GM13977 (cell line): ENCODE data around the gene HPS5.
"Not testable (repeated sequence)": the region's sequence is repeated elsewhere in the genome, so short reads cannot be mapped to it uniquely, and the experiment has no call there.

Experiments
- DNase-seq: peaks from one replicate; pipeline ENCODE4 v3.0.0; 2012; ENCODE audit warnings: low spot score
- CTCF ChIP-seq: IDR thresholded peaks from 2 replicates; pipeline ENCODE4 v1.5.1; 2012; ENCODE audit warnings: mild to moderate bottlenecking, control low read depth; ENCODE audit not compliant: insufficient read depth; ENCODE audit errors: extremely low read depth, missing control alignments
- in situ Hi-C: fragments of 300-500 bp; cut with MboI; formaldehyde crosslinking; loops from one replicate; pipeline ENCODE4 v1.12.0; 2022; ENCODE audit warnings: low sequenced_read_pairs, low pct_unique_long_range_greater_than_20kb, mixed read lengths, inconsistent platforms; ENCODE audit not compliant: unreplicated experiment

Gene HPS5

GRCh38 chr11:18265949-18266348, 56.0 kb downstream of the HPS5 start, which contains the start of gene SAA1:
Gene SAA1 (plus strand): TSS chr11:18266264. CDS start chr11:18266888, 624 bp downstream.
- TF ChIP-seq CTCF = no peak
- DNase-seq = no peak
- in situ Hi-C loops = no loop called here

- no peak for TF ChIP-seq CTCF
- in situ Hi-C loops = no loop called here
- DNase-seq = no peak
Measured at GRCh38 chr11:18264677-18265555, 57.0 kb downstream of the HPS5 start.

- DNase-seq = peak; percentile 45
- no peak for TF ChIP-seq CTCF
- in situ Hi-C loops = no loop called here
Measured at GRCh38 chr11:18264035-18264434, 57.9 kb downstream of the HPS5 start.

- in situ Hi-C loops, DNase-seq: not testable (repeated sequence)
Measured at GRCh38 chr11:18262681-18263350, 59.1 kb downstream of the HPS5 start.

- in situ Hi-C loops = no loop called here
- DNase-seq = no peak
Measured at GRCh38 chr11:18261721-18262120, 60.2 kb downstream of the HPS5 start.

GRCh38 chr11:18259259-18259658, 62.7 kb downstream of the HPS5 start:
- in situ Hi-C loops = no loop called here
- peak; percentile 3 for DNase-seq
- no peak for TF ChIP-seq CTCF

More at GRCh38 chr11:18261721-18262120, 60.2 kb downstream of the HPS5 start:
- TF ChIP-seq CTCF = no peak
